ENCODE data around the gene PRM3.
"Not testable (repeated sequence)": the region's sequence is repeated elsewhere in the genome, so short reads cannot be mapped to it uniquely, and the experiment has no call there.

DNA sequence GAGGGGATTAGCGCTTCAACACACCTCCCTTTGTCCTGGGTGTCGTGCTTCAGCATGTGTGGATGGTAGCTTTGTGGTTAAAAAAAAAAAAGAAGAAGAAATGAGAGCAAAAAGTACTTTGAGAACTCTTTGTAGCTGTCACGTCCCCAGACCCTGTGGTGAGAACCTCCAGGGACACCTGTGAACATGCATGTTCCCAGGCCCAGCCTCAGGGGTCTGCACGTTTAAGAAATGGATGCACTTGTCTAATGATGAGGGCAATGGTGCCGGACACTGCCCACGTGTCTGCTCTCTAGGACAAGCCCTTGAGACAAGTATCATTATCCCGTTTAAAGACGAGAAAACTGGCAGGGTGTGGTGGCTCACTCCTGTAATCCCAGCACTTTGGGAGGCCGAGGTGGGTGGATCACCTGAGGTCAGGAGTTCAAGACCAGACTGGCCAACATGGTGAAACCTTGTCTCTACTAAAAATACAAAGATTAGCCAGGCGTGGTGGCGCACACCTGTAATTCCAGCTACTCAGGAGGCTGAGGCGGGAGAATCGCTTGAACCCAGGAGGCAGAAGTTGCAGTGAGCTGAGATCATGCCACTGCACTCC lies 25.6 kb upstream of the PRM3 start:
- TF ChIP-seq POLR2A, POLR2AphosphoS5 (IDR thresholded peaks at IDR 0.05): not testable (repeated sequence)

All from sigmoid colon (tissue), 4 donors.